ENCODE data around the gene RPS19BP1. TPM values are rescaled to one million over a fixed set of nuclear protein-coding genes. Genes with fewer than 3 reads are reported as not detected.

The RPS19BP1 gene
- total RNA-seq, 1 experiment from 2014 or later = 80.4 TPM

DNA sequence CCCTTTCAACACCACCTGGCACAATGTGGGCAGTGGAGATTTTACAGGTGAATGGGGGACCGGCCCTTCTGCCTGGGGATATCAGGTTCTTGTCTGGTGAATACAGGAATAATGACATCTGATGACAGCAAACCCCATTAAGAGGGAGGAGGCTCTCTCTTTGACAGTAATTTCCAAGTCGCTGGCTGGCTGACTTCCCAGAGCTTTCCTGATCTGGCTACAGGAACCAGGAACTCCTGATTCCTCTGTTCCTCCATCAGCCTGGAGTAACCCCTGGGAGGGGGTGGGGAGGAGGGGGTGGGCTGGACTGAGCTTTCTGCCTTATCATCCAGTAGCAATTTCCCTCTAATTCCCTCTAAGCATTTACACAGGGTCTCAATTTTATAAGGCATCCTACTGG is 34.2 kb downstream of the RPS19BP1 start:
- POLR2A ChIA-PET = interaction anchor here (0.9 to 1.9 kb wide), 2 partner anchors 22 to 26 kb away, joined by 4 to 5 read pairs; partner anchors contain the start of gene ATF4

More for the DNA sequence above, 34.2 kb downstream of the RPS19BP1 start:
- intact Hi-C loops (cut with micrococcal nuclease) = no loop called here
- TF ChIP-seq ZNF274 (IDR thresholded peaks at IDR 0.05; ENCODE audit: low read depth, low read length) = no peak
- TF ChIP-seq REST (IDR thresholded peaks at IDR 0.05; ENCODE audit: low read depth) = no peak
- TF ChIP-seq, protein P1, sequence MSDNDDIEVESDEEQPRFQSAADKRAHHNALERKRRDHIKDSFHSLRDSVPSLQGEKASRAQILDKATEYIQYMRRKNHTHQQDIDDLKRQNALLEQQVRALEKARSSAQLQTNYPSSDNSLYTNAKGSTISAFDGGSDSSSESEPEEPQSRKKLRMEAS (IDR thresholded peaks at IDR 0.05) = no peak
- TF ChIP-seq POLR2AphosphoS5 (IDR thresholded peaks at IDR 0.05; ENCODE audit: low read depth, low read length) = no peak
- no peak for TF ChIP-seq CTCF (IDR thresholded peaks at IDR 0.05 in 2 of 3, conservative IDR thresholded peaks at IDR 0.05 in 1 of 3; ENCODE audit: borderline replicate concordance in 1 of 3, insufficient read depth in 1 of 3, low read depth in 2 of 3, low read length in 2 of 3)
- no peak for TF ChIP-seq SIN3A (IDR thresholded peaks at IDR 0.05; ENCODE audit: low read depth)
- no peak for TF ChIP-seq CBX3 (IDR thresholded peaks at IDR 0.05; ENCODE audit: low read depth)
- TF ChIP-seq ZBTB33 (IDR thresholded peaks at IDR 0.05; ENCODE audit: extremely low read depth, insufficient replicate concordance, low read length) = no peak
- TF ChIP-seq EZH2 (IDR thresholded peaks at IDR 0.05) = no peak
- TF ChIP-seq EZH2phosphoT487 (IDR thresholded peaks at IDR 0.05; ENCODE audit: borderline replicate concordance) = no peak
- TF ChIP-seq YY1 (IDR thresholded peaks at IDR 0.05; ENCODE audit: extremely low read depth, insufficient replicate concordance, low read depth, low read length) = no peak
- TF ChIP-seq SP1 (IDR thresholded peaks at IDR 0.05; ENCODE audit: low read depth) = no peak
- TF ChIP-seq ATF3 (IDR thresholded peaks at IDR 0.05) = no peak
- Histone ChIP-seq H3K27ac (ENCODE audit: low read depth, low read length) (no peak overlapping the region), H3K27me3 (ENCODE audit: insufficient read depth, low read length) (no peaks in the 10 kb centered on the region), H2AFZ (ENCODE audit: low read depth, low read length, poor library complexity, severe bottlenecking) (no peak overlapping the region), H3K79me2 (ENCODE audit: insufficient read depth, low read length) (peaks cover 13% of the 10 kb centered on the region), H3K4me2 (ENCODE audit: low read length) (no peak overlapping the region), H3K36me3 (ENCODE audit: control insufficient read depth in 1 of 2, insufficient read depth in 2 of 2, low read length in 2 of 2) (no peaks in the 10 kb centered on the region), H3K9me3 (ENCODE audit: control insufficient read depth in 1 of 2, insufficient read depth in 1 of 2, low read depth in 1 of 2, low read length in 2 of 2) (no peaks in the 10 kb centered on the region), H3K4me3 (replicated peaks in 1 of 2; ENCODE audit: low read depth in 1 of 2, low read length in 2 of 2) (no peak overlapping the region), H3K9me2 (ENCODE audit: insufficient read depth) (no peaks in the 10 kb centered on the region), H4K20me1 (ENCODE audit: insufficient read depth) (no peaks in the 10 kb centered on the region), H3K4me1 (ENCODE audit: control insufficient read depth in 1 of 2, insufficient read depth in 2 of 2, low read length in 2 of 2) (peaks cover 17 to 49% of the 10 kb centered on the region in 2 experiments), H3K9ac (ENCODE audit: low read length) (no peak overlapping the region)
- CTCF ChIA-PET = interaction anchor here (9.0 kb wide), 1 partner anchor 31 kb away, joined by 86 read pairs; no protein-coding TSS in a partner anchor
- DNase-seq (ENCODE audit: low read depth, low spot score) = no peak
- BruUV-seq (replicated peaks) = no TSS peak
- ATAC-seq = no peak
- RAD21 ChIA-PET (ENCODE audit: low non-redundant PET in 1 of 2, low total read pairs in 2 of 2, uncharacterized antibody in 2 of 2, unreplicated experiment in 2 of 2) = no interaction called here
